Stimulated activated CD4-positive, alpha-beta T cell treated with anti-CD3 and anti-CD28 coated beads, Interleukin-4, amount 100 ng/mL, for 1 hour (primary cell): ENCODE measurements around the gene ROBO1.

Experiments used
- DNase-seq: peaks from one replicate; pipeline ENCODE4 v3.0.0-alpha.2; 2020

The ROBO1 gene

DNA sequence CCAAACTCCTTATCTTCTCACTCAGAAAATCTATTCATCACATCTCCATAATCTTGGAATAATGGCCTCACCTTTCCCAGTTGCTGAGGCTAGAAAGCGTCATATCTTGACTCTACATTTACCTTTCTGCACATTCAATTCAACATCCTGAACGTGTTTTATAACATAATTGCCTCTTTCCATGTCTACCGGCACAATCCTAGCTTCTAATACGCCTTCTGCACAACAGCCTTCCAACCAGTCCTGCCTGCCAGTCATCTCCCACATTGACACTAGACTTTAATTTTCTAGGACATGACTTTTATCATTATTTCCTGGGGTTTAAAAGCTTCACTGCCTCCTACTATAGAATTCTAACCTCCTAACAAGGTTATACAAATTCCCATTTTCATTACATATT is 906.6 kb downstream of the ROBO1 start:
- no peak for DNase-seq

DNA sequence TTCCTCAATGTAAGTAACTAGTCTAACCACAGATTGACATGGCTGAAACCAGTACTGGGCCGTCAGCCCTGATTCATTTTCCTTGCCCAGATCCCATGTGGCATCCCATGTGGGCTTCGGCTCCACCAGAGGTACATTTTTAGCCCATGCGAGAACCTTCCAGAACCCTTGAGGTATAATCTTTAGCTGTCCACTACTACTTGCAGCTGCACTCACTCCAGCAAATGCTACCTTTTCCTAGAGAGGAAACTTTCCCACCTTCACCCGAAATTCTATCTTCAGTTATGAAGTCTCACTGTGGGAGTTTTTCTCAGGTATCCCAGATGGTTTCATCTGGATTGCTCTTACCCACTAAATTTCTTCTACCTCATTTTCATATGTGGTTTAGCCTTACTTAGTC is 907.2 kb downstream of the ROBO1 start:
- DNase-seq: no peak

DNA sequence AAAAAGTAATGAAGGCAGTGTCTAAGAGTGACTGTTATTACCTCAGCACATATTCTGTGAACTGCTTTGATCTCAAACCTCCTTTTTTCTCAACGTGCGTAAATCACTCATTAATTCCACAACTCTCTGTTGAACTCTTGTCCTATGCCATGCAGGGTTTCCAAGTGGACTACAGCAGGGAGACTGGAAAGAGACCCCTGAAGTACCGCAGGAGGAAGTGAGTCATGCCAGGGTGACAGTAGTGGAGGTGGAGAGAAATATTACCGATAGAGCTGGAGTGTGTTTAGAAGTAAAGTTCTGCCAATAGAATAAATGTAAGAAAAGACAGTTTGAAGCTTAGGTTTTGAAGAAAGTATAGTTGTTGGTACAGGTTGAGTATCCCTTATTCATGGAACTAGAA is 908.9 kb downstream of the ROBO1 start:
- DNase-seq: no peak

DNA sequence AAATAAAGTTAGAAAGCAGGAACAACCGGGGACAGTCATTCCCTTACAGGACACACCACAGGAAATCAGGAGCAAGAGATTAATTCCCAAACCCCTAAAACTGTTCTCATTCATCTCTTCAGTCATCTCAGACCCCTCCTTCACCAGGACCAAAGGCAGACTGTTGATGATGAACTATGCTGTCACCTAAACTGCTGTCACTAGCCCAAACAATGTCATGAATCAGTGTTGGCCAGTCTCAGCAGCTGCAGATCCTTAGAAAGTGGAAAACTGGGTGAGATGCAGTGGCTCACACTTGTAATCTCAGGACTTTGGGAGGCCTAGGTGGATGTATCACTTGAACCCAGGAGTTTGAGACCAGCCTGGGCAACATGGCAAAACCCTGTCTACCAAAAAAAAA is 909.6 kb downstream of the ROBO1 start:
- no peak for DNase-seq

GRCh38 chr3:78857494-78858111 is 910.2 kb downstream of the ROBO1 start:
- no peak for DNase-seq

DNA sequence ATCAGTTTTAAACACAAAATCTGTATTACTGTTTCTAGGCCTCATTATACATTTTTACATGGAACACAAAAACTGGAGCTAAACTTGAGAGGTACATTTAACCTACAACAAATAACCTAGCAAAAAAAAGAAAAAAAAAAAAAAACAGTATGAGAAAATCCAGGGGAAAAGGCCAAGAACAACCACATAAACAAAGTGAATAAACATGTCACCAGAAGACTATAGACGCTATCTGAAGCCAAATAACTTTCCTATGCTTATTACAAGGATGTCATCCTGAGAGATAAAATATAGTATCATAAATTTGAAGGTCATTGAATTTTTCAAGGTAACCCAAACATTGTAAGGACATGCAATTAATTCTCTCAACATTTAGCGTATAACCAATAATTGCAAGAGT is 911.6 kb downstream of the ROBO1 start:
- DNase-seq: no peak

GRCh38 chr3:78855190-78855589 is 912.6 kb downstream of the ROBO1 start:
- no peak for DNase-seq

GRCh38 chr3:78848392-78849288 is 919.2 kb downstream of the ROBO1 start:
- no peak for DNase-seq

DNA sequence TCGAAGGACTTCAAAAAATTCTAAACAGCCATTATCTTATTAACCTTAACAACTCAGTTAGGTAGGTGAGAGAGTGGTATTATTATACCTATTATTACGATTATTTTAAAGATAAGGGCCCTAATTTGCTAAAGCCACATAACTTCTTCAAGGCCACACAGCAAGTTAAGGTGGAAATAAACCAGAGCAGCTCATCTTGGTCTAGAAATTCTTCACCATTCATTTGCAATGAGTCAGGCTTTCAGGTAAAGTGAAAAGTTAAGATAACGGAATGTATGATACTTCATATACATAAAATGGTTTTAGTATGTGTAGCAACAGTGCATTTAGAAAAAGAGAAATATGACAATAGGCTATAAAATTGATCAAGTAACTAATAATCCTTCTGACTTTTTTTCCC is 920.2 kb downstream of the ROBO1 start:
- DNase-seq: no peak

- DNase-seq: no peak
Observed at GRCh38 chr3:78847203-78847602, 920.6 kb downstream of the ROBO1 start.

DNA sequence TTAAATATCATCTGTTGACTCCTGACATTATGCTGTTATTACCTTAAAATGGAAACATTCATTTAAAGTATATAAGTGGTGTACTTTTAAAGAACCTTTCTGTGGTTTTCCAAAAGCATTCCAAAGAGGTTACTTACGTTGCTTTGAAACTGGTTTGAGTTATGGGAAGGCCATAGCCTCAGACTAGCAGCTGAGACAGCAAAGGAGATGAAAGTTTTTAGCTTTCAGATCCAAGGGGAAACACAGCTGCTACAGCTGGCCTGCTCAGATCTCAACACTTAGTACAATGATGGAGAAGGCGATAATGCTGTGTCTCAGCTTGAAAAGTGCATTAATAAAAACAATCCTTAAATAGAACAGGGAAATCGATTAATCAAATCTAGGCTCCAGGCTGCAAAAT is 921.1 kb downstream of the ROBO1 start:
- no peak for DNase-seq

GRCh38 chr3:78845605-78846004 is 922.2 kb downstream of the ROBO1 start:
- no peak for DNase-seq

- DNase-seq: no peak
Observed at GRCh38 chr3:78844307-78844706, 923.5 kb downstream of the ROBO1 start.

- DNase-seq: no peak
Observed at GRCh38 chr3:78839693-78840092, 928.1 kb downstream of the ROBO1 start.

DNA sequence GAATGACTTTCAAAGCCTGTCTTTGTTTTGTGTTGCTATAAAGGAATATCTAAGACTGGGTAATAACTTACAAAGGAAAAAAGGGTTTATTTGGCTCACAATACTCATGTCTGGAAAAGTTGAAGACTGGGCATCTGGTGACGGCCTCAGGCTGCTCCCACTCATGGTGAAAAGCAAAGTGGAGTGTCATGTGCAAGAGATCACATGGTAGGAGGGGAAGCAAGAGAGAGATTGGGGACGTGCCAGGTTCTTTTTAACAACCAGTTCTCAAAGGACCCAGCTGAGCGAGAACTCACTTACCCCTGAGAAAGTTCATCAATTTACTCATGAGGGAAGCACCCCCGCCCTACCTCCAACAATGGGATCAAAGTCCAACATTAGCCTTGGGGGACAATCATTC is 929.4 kb downstream of the ROBO1 start:
- no peak for DNase-seq

DNA sequence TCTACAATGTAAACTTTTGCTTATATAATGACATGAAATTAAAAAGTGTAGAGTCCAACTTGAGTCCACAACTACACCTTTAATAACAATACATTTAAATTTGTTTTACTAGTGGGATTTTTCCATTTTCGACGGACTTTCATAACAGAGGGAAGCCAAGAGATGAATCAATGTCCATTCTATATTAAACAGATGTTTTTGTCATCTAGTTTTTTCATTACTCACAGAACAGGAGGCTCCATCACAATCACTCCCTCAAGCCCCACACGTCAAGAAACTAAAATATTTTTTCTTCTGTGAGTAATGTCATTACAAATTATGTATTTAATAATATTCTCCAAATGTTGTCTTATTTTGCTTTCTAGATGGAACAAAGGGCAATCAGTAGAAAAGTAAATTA is 932.9 kb downstream of the ROBO1 start:
- no peak for DNase-seq

- DNase-seq: no peak
Observed at GRCh38 chr3:78832785-78833204, 935.0 kb downstream of the ROBO1 start.

- DNase-seq: no peak
Observed at GRCh38 chr3:78831446-78831972, 936.3 kb downstream of the ROBO1 start.

DNA sequence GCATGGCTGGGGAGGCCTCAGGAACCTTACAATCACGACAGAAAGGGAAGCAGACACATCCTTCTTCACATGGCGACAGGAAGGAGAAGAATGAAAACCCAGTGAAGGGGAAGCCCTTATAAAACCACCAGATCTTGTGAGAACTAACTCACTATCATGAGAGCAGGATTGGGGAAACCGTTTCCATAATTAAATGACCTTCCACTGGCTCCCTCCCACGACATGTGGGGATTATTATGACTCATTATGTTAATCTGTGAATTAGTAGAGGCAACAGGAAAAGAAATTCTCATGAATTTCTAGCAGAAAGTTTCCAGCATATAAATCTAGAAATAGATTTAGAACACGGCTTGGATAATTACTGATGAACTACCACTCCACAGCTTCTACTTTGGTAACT is 937.3 kb downstream of the ROBO1 start:
- DNase-seq: no peak

GRCh38 chr3:78827618-78828017 is 940.2 kb downstream of the ROBO1 start:
- no peak for DNase-seq

DNA sequence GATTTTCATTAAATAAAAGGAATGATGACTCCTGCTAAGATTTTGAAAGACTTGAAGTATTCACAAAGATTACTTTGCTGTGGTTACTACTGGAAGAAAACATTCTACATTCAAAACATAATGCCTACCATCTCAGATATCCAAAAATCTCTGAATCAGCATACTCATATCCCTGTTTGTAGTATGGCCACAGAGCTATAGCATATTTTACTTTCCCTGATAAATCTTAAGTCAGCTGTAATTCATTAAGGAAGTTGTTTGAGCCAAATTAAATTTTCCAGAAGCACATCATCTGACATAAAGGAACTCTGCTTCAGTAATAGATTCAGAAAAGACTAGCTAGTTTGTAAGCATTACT is 942.0 kb downstream of the ROBO1 start:
- DNase-seq: no peak

DNA sequence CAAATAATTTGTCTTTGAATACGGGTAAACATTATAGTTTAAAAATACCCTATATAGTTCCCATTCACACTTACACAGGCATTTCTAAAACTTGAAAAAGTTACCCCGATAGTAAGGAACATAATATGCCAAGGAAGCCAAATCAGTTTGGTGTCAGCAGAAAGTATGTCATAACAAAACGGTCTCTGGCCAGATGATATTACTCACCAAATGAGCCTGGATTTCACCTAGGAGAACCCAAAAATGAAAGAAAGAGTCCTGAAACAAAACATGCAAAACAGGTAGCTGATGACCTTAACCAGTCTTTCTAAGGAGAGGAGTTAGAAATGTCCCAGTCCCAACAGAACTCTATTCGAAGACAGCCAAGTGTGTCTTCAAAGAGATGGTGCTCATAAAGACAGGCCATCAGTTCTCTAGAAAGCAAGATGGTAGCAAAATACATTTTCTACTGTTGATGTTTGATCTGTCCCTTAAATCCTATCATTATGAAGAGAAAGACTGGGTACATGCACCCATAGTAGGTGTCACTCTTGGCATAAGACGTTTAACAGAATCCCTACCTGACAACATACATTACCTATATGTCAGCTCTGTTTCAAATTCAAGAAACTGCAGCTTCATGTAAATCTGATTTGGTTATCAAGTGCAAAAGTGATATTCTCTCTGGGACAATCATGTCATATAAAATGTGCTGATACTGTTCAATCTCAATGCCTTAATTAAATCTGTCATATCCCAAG is 942.5 kb downstream of the ROBO1 start:
- no peak for DNase-seq

DNA sequence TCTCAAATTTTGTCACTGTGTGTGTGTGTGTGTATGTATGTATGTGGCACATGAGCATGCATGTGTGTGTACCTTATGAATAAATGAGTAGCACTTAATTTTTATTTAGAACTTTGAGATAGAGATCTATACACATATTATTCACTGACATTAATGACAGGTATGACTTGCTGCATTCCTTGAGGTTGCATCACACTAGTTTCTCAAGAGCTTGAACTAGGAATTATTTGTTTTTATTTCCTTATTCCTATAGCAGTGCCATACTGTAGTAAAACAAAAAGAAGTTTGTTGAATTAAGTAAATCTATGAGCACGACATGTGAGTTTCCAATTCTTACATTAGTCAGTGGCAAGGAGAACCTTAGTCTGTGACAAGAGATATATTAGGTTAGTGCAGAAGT is 943.9 kb downstream of the ROBO1 start:
- no peak for DNase-seq

DNA sequence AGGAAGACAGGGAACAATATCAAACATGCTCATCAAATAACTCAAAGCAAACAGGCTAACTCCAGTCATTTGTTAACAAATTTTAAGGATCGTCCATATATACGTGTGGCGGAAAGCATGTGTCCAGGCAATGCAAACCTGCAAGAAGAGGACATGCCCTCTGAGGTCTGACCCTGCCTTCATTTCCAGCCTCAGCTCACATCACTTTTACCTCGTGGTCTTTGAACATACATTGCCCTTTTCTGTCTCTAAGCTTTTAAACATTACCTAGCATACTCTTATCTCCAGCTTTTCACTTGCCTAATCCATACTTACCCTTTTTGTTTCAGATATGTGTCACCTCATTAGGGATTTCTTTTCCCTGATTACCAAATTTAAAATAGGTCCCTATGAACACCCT is 944.4 kb downstream of the ROBO1 start:
- DNase-seq: no peak
